K562 (cell line): Measurements from ENCODE around the gene VPS11. TPM values are rescaled to one million over a fixed set of nuclear protein-coding genes. Genes with fewer than 3 reads are reported as not detected.

Experiments
- BCL6 ChIP-seq: fragments of 250-450 bp; sonication (Bioruptor Pico); IDR thresholded peaks from 2 replicates; pipeline ENCODE4 v1.4.0; 2020
- BCLAF1 ChIP-seq, 2 experiments: fragments of 450-650 bp in 1 of 2; IDR thresholded peaks; 2 replicates each; pipeline ENCODE4 v1.6.1; 2011 to 2017; ENCODE audit warnings: low read depth in 2 of 2, antibody characterized with exemption in 1 of 2, borderline replicate concordance in 1 of 2, low read length in 1 of 2, mild to moderate bottlenecking in 1 of 2, mixed read lengths in 1 of 2; ENCODE audit not compliant: control insufficient read depth in 1 of 2
- CBX8 ChIP-seq: fragments of 200-600 bp; sonication (generic); IDR thresholded peaks from 2 replicates; pipeline ENCODE4 v1.6.1; 2012; ENCODE audit warnings: borderline replicate concordance, mixed run types, low read depth, mild to moderate bottlenecking, moderate library complexity, mixed read lengths, low read length, control low read depth, inconsistent platforms; ENCODE audit not compliant: poor library complexity, severe bottlenecking; ENCODE audit errors: extremely low read depth
- HDAC2 ChIP-seq: fragments of 450-650 bp; IDR thresholded peaks from 2 replicates; pipeline ENCODE4 v1.6.1; 2016; ENCODE audit warnings: mild to moderate bottlenecking
- HES1 ChIP-seq: fragments of 450-650 bp; IDR thresholded peaks from 2 replicates; pipeline ENCODE4 v1.6.1; 2016; ENCODE audit warnings: low read depth, mild to moderate bottlenecking, moderate library complexity
- HIVEP1 ChIP-seq: fragments of 250-450 bp; sonication (Bioruptor Pico); IDR thresholded peaks from 2 replicates; pipeline ENCODE4 v1.4.0; 2020; ENCODE audit warnings: mild to moderate bottlenecking
- ILK ChIP-seq: fragments of 450-650 bp; IDR thresholded peaks from 2 replicates; pipeline ENCODE4 v1.6.1; 2016; ENCODE audit warnings: missing genetic modification characterization, low read depth, mild to moderate bottlenecking, missing compliant biosample characterization, moderate library complexity, borderline replicate concordance
- L3MBTL2 ChIP-seq: fragments of 450-650 bp; IDR thresholded peaks from 2 replicates; pipeline ENCODE4 v1.6.1; 2016; ENCODE audit warnings: mild to moderate bottlenecking, moderate library complexity
- MAFK ChIP-seq: IDR thresholded peaks from 2 replicates; pipeline ENCODE4 v1.6.1; 2011; ENCODE audit warnings: low read length, improper control_type of control experiment
- NFYB ChIP-seq: IDR thresholded peaks from 2 replicates; pipeline ENCODE4 v1.6.1; 2011; ENCODE audit warnings: mild to moderate bottlenecking, moderate library complexity; ENCODE audit not compliant: insufficient read length; ENCODE audit errors: extremely low read depth
- PPARD ChIP-seq: fragments of 250-450 bp; sonication (Bioruptor Pico); IDR thresholded peaks from 2 replicates; pipeline ENCODE4 v1.8.0; 2022; ENCODE audit warnings: inconsistent platforms, mild to moderate bottlenecking, moderate library complexity
- SRSF1 ChIP-seq: fragments of 200-400 bp; formaldehyde crosslinking; IDR thresholded peaks from 2 replicates; pipeline ENCODE4 v1.6.1; 2017; ENCODE audit warnings: mild to moderate bottlenecking, low read depth, low read length, moderate library complexity
- TAL1 ChIP-seq: fragments of 450-650 bp; IDR thresholded peaks from 2 replicates; pipeline ENCODE4 v1.6.1; 2016; ENCODE audit warnings: mild to moderate bottlenecking
- THRA ChIP-seq: fragments of 450-650 bp; IDR thresholded peaks from 2 replicates; pipeline ENCODE4 v1.6.1; 2017; ENCODE audit warnings: mild to moderate bottlenecking, moderate library complexity
- VEZF1 ChIP-seq: fragments of 200-800 bp; sonication (Bioruptor generic); IDR thresholded peaks from 2 replicates; pipeline ENCODE4 v1.6.1; 2017; ENCODE audit warnings: missing genetic modification characterization, missing compliant biosample characterization
- ZFP36 ChIP-seq: fragments of 150-350 bp; IDR thresholded peaks from 2 replicates; pipeline ENCODE4 v1.6.1; 2018; ENCODE audit warnings: low read length, low read depth; ENCODE audit not compliant: partially characterized antibody
- ZHX1 ChIP-seq: fragments of 150-350 bp; conservative IDR thresholded peaks from 2 replicates; pipeline ENCODE4 v1.6.1; 2014; ENCODE audit warnings: low read length
- polyA plus RNA-seq, 8 experiments: library from polyadenylated mRNA; depleted of rRNA in 4 of 8; stranded (reverse) in 5 of 8; unstranded in 3 of 8; fragments of >200 nt; fragmentation: Nextera tagmentation in 2 of 8; fragmentation: Illumina TruSeq in 1 of 8; extraction: Ambion mirVana in 2 of 8; extraction: Trizol in 1 of 8; gene quantifications; 2 replicates each; pipeline versions ENCODE4 v1.2.1 to v1.2.3, GENCODE V29; 2011 to 2014; ENCODE audit warnings: inconsistent platforms in 1 of 8, missing spikeins in 1 of 8
- total RNA-seq, 7 experiments: library from RNA; depleted of rRNA in 6 of 7; stranded (reverse); fragments of >200 nt in 6 of 7; fragmentation: Illumina TruSeq in 2 of 7; extraction: Trizol in 2 of 7; gene quantifications; 2 replicates each; pipeline versions ENCODE4 v1.2.1 to v1.2.3, GENCODE V29; 2011 to 2021; ENCODE audit warnings: low replicate concordance in 1 of 7

VPS11 gene
- total and polyA plus RNA-seq, 9 of the 15 experiments (the other 6 are each of a cell fraction or from before 2014, with no cell fraction given): 14.1 to 35.5 (median 27.5) TPM

- no peak for TF ChIP-seq ZHX1
- peak; percentile 27; the same call in 1 of the 2 replicates for TF ChIP-seq MAFK
- TF ChIP-seq NFYB: no peak
- peak; percentile 3; the same call in 1 of the 2 replicates for TF ChIP-seq TAL1
- TF ChIP-seq ZFP36: no peak
- no peak for TF ChIP-seq PPARD (CRISPR knock-in tag)
- TF ChIP-seq HES1: 0 out of 2 replicates have a peak, but pooled peaks have one; percentile 38
- TF ChIP-seq L3MBTL2: peak; percentile 27
- no peak; a peak in 1 of 4 replicates for TF ChIP-seq BCLAF1 (IDR thresholded peaks at IDR 0.05; ENCODE audit: borderline replicate concordance in 1 of 2, control insufficient read depth in 1 of 2, low read depth in 2 of 2, low read length in 1 of 2)
- peak; percentile 88 for TF ChIP-seq HDAC2
- no peak for TF ChIP-seq SRSF1
- no peak for TF ChIP-seq THRA
- no peak for TF ChIP-seq ILK (tag)
- TF ChIP-seq CBX8: no peak
- 0 out of 2 replicates have a peak, but pooled peaks have one; percentile 52 for TF ChIP-seq BCL6 (CRISPR knock-in tag)
- TF ChIP-seq HIVEP1: 0 out of 2 replicates have a peak, but pooled peaks have one; percentile 40
- TF ChIP-seq VEZF1 (CRISPR knock-in tag): peak; percentile 77
Observed at GRCh38 chr11:119101759-119102423, 34.3 kb downstream of the VPS11 start, which contains the start of gene DPAGT1 (continued).
